Astrocyte (in vitro differentiated cells and primary cell): Measurements from ENCODE around the gene FIGN.

Source experiments
- EZH2 ChIP-seq: IDR thresholded peaks from 2 replicates; pipeline ENCODE4 v1.6.1; 2012; ENCODE audit warnings: mild to moderate bottlenecking, low read length, inconsistent platforms; ENCODE audit not compliant: insufficient read depth
- TF ChIP-seq, protein P1 (sequence below): IDR thresholded peaks from 2 replicates; pipeline ENCODE4 v1.5.1; 2011; ENCODE audit warnings: low read depth, mild to moderate bottlenecking, inconsistent platforms, low read length, moderate library complexity; ENCODE audit not compliant: insufficient read depth

DNA sequence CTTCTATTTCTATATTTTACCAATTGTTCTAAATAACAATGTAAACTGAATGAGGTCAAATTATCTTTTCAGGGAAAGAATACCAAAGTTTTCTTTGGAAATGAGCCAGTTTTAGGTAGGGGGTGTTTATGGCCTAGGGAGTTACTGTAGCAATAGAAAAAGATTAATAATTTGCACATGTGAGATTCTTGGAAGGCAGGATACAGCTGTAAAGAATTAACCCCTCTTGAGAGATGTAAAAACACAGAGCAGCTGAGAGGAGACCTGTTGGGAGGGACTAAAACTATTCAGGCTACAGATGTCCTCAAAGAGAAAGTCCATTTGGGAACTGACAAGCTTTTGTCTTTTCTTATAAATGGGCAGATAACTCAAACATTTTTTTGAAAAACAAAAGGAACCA lies 182.2 kb downstream of the FIGN start:
- TF ChIP-seq, protein P1, sequence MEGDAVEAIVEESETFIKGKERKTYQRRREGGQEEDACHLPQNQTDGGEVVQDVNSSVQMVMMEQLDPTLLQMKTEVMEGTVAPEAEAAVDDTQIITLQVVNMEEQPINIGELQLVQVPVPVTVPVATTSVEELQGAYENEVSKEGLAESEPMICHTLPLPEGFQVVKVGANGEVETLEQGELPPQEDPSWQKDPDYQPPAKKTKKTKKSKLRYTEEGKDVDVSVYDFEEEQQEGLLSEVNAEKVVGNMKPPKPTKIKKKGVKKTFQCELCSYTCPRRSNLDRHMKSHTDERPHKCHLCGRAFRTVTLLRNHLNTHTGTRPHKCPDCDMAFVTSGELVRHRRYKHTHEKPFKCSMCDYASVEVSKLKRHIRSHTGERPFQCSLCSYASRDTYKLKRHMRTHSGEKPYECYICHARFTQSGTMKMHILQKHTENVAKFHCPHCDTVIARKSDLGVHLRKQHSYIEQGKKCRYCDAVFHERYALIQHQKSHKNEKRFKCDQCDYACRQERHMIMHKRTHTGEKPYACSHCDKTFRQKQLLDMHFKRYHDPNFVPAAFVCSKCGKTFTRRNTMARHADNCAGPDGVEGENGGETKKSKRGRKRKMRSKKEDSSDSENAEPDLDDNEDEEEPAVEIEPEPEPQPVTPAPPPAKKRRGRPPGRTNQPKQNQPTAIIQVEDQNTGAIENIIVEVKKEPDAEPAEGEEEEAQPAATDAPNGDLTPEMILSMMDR, result no peak
- TF ChIP-seq EZH2, result no peak
